NT2/D1 (cell line): ENCODE results near the gene SELENOI.

Experiments used
- DNase-seq: peaks from one replicate; pipeline ENCODE4 v3.0.0-alpha.2; 2011; ENCODE audit warnings: low read depth, low spot score
- H3K27me3 ChIP-seq: 2 replicates; pipeline ENCODE4 v1.6.0; 2011; ENCODE audit warnings: mild to moderate bottlenecking; ENCODE audit not compliant: insufficient read length, insufficient read depth
- H3K36me3 ChIP-seq: 2 replicates; pipeline ENCODE4 v1.6.1; 2011; ENCODE audit warnings: mild to moderate bottlenecking, low read length, mixed read lengths; ENCODE audit not compliant: insufficient read depth, insufficient read length
- H3K4me1 ChIP-seq: 2 replicates; pipeline ENCODE4 v1.5.1; 2011; ENCODE audit not compliant: insufficient read depth, insufficient read length
- H3K4me3 ChIP-seq: 2 replicates; pipeline ENCODE4 v1.5.1; 2011; ENCODE audit warnings: low read depth; ENCODE audit not compliant: insufficient read length
- H3K9ac ChIP-seq: 2 replicates; pipeline ENCODE4 v1.6.0; 2011; ENCODE audit warnings: low read depth; ENCODE audit not compliant: insufficient read length
- H3K9me3 ChIP-seq: 2 replicates; pipeline ENCODE4 v1.5.1; 2011; ENCODE audit warnings: mild to moderate bottlenecking, low read length; ENCODE audit not compliant: insufficient read depth
- SUZ12 ChIP-seq: IDR thresholded peaks from 2 replicates; pipeline ENCODE4 v1.6.1; 2011; ENCODE audit not compliant: insufficient read length, insufficient read depth; ENCODE audit errors: extremely low read depth
- YY1 ChIP-seq: IDR thresholded peaks from 2 replicates; pipeline ENCODE4 v1.6.1; 2011; ENCODE audit not compliant: insufficient read length, insufficient read depth
- ZNF274 ChIP-seq: IDR thresholded peaks from 2 replicates; pipeline ENCODE4 v1.6.1; 2011; ENCODE audit warnings: mild to moderate bottlenecking, low read depth, low read length

The SELENOI gene

GRCh38 chr2:26399771-26400376 lies 53.9 kb downstream of the SELENOI start:
- Histone ChIP-seq H3K36me3 (no peaks in the 10 kb centered on the region), H3K4me1 (peaks cover 2% of the 10 kb centered on the region), H3K4me3 (no peak overlapping the region), H3K9ac (no peak overlapping the region), H3K27me3 (no peaks in the 10 kb centered on the region), H3K9me3 (no peaks in the 10 kb centered on the region)
- TF ChIP-seq YY1 (no peak), ZNF274 (no peak), SUZ12 (no peak)
- DNase-seq: no peak

- peaks cover 2% of the 10 kb centered on the region for H3K4me1 ChIP-seq
- no peaks in the 10 kb centered on the region for H3K9me3 ChIP-seq
- TF ChIP-seq YY1 (no peak), ZNF274 (no peak), SUZ12 (no peak)
- no peak for DNase-seq
- no peaks in the 10 kb centered on the region for H3K36me3 ChIP-seq
- no peak overlapping the region for H3K9ac ChIP-seq
- H3K4me3 ChIP-seq: no peak overlapping the region
- no peaks in the 10 kb centered on the region for H3K27me3 ChIP-seq
Measured at GRCh38 chr2:26400723-26401122, 54.8 kb downstream of the SELENOI start.

- TF ChIP-seq ZNF274 (no peak), YY1 (no peak), SUZ12 (no peak)
- peak within 1 kb of the TSS; percentile 36 for H3K4me3 ChIP-seq
- H3K27me3 ChIP-seq: no peaks in the 10 kb centered on the region
- peaks cover 2% of the 10 kb centered on the region for H3K4me1 ChIP-seq
- H3K9ac ChIP-seq: peak within 1 kb of the TSS; percentile 36
- peak; percentile 77 for DNase-seq
- no peaks in the 10 kb centered on the region for H3K36me3 ChIP-seq
- H3K9me3 ChIP-seq: no peaks in the 10 kb centered on the region
Measured at GRCh38 chr2:26401739-26402541, 56.0 kb downstream of the SELENOI start, which contains the start of gene DRC1. TSS of gene DRC1 (plus strand) at chr2:26401920. CDS start at chr2:26401990, 70 bp downstream.

- no peak for TF ChIP-seq SUZ12
- TF ChIP-seq YY1: no peak
- no peak for TF ChIP-seq ZNF274
- no peaks in the 10 kb centered on the region for H3K9me3 ChIP-seq
- H3K4me1 ChIP-seq: no peaks in the 10 kb centered on the region
- no peaks in the 10 kb centered on the region for H3K36me3 ChIP-seq
- no peaks in the 10 kb centered on the region for H3K27me3 ChIP-seq
- no peak overlapping the region for H3K4me3 ChIP-seq
- DNase-seq: no peak
- H3K9ac ChIP-seq: no peak overlapping the region
Measured at GRCh38 chr2:26407526-26407925, 61.6 kb downstream of the SELENOI start.

GRCh38 chr2:26409785-26410184 lies 63.8 kb downstream of the SELENOI start:
- Histone ChIP-seq H3K9ac (no peak overlapping the region), H3K36me3 (no peaks in the 10 kb centered on the region), H3K27me3 (no peaks in the 10 kb centered on the region), H3K4me1 (no peaks in the 10 kb centered on the region), H3K9me3 (no peaks in the 10 kb centered on the region), H3K4me3 (no peak overlapping the region)
- TF ChIP-seq ZNF274 (no peak), YY1 (no peak), SUZ12 (no peak)
- no peak for DNase-seq

GRCh38 chr2:26410764-26411243 lies 64.9 kb downstream of the SELENOI start:
- H3K9ac ChIP-seq: no peak overlapping the region
- H3K9me3 ChIP-seq: no peaks in the 10 kb centered on the region

GRCh38 chr2:26411419-26411818 lies 65.5 kb downstream of the SELENOI start:
- Histone ChIP-seq H3K4me3 (no peak overlapping the region), H3K36me3 (no peaks in the 10 kb centered on the region), H3K4me1 (no peaks in the 10 kb centered on the region), H3K9ac (no peak overlapping the region), H3K27me3 (no peaks in the 10 kb centered on the region), H3K9me3 (no peaks in the 10 kb centered on the region)
- no peak for DNase-seq
- TF ChIP-seq SUZ12: no peak
- TF ChIP-seq YY1: no peak
- TF ChIP-seq ZNF274: no peak

More at GRCh38 chr2:26410764-26411243, 64.9 kb downstream of the SELENOI start:
- DNase-seq: no peak
- no peaks in the 10 kb centered on the region for H3K36me3 ChIP-seq
- no peak for TF ChIP-seq ZNF274
- TF ChIP-seq SUZ12: no peak
- no peak for TF ChIP-seq YY1
- H3K4me1 ChIP-seq: no peaks in the 10 kb centered on the region
- no peaks in the 10 kb centered on the region for H3K27me3 ChIP-seq
- H3K4me3 ChIP-seq: no peak overlapping the region
